ENCODE results near the gene KAZN.

DNA sequence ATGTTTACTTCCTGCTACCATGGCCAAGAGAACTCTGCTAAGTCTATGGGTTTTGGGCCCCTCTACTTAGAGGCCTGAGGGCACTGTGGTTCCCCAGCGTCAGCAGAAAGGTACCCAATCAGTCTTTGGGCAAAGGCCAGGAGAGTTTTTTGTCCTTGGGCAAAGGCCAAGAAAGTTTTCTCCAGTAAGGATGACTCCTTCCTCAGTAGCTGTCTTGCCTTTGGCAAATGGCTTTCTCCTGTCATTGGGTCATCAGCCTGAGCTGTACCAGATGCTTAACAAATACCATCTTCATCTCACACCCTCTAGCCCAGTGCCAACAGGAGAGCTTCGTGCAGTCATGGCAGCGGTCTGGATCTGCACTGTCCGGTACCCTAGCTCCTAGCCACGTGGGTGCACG lies 355.7 kb downstream of the KAZN start:
- no peak for TF ChIP-seq EP300 (IDR thresholded peaks at IDR 0.05; ENCODE audit: borderline replicate concordance)
- no peak for TF ChIP-seq YY1 (IDR thresholded peaks at IDR 0.05; ENCODE audit: low read depth)
- TF ChIP-seq, protein P1, sequence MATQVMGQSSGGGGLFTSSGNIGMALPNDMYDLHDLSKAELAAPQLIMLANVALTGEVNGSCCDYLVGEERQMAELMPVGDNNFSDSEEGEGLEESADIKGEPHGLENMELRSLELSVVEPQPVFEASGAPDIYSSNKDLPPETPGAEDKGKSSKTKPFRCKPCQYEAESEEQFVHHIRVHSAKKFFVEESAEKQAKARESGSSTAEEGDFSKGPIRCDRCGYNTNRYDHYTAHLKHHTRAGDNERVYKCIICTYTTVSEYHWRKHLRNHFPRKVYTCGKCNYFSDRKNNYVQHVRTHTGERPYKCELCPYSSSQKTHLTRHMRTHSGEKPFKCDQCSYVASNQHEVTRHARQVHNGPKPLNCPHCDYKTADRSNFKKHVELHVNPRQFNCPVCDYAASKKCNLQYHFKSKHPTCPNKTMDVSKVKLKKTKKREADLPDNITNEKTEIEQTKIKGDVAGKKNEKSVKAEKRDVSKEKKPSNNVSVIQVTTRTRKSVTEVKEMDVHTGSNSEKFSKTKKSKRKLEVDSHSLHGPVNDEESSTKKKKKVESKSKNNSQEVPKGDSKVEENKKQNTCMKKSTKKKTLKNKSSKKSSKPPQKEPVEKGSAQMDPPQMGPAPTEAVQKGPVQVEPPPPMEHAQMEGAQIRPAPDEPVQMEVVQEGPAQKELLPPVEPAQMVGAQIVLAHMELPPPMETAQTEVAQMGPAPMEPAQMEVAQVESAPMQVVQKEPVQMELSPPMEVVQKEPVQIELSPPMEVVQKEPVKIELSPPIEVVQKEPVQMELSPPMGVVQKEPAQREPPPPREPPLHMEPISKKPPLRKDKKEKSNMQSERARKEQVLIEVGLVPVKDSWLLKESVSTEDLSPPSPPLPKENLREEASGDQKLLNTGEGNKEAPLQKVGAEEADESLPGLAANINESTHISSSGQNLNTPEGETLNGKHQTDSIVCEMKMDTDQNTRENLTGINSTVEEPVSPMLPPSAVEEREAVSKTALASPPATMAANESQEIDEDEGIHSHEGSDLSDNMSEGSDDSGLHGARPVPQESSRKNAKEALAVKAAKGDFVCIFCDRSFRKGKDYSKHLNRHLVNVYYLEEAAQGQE (IDR thresholded peaks at IDR 0.05; ENCODE audit: low read depth), result no peak
- TF ChIP-seq FOXM1 (IDR thresholded peaks at IDR 0.05; ENCODE audit: borderline replicate concordance, low read depth), result no peak
